GM18499 (cell line): ENCODE data around the gene HPN.

Experiments used
- ATAC-seq: cut with Tn5 transposase; IDR thresholded peaks from one replicate; pipeline ENCODE4 v1.9.1; 2021; ENCODE audit warnings: moderate number of reproducible peaks; ENCODE audit not compliant: insufficient read depth, unreplicated experiment

Gene HPN

DNA sequence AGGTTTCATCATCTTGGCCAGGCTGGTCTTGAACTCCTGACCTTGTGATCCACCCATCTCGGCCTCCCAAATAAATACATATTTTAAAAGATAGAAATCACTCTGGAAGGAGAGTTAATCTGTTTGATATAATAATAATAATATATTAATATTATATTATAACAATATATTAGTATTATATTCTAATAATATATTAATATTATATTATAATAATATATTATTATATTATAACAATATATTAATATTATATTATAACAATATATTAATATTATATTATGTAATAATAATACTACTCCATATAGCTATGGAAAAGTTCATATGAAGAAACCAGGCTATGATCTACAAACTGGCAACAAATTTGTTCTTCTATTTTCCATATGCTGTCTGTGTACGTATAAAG is 16.8 kb downstream of the HPN start:
- no peak for ATAC-seq

GRCh38 chr19:35059006-35059798 is 17.7 kb downstream of the HPN start:
- ATAC-seq, result no peak

DNA sequence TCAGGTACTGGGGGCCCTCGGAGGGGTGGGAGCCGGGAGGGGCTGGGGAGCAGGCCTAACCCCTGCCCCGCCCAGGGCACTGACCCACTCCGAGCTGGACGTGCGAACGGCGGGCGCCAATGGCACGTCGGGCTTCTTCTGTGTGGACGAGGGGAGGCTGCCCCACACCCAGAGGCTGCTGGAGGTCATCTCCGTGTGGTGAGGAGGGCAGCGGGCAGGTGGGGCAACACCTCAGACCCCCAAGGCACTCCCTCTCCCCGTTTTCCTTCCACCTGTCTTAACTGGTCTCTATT is 18.2 kb downstream of the HPN start:
- no peak for ATAC-seq

- no peak for ATAC-seq
Observed at GRCh38 chr19:35060160-35060855, 18.8 kb downstream of the HPN start.

DNA sequence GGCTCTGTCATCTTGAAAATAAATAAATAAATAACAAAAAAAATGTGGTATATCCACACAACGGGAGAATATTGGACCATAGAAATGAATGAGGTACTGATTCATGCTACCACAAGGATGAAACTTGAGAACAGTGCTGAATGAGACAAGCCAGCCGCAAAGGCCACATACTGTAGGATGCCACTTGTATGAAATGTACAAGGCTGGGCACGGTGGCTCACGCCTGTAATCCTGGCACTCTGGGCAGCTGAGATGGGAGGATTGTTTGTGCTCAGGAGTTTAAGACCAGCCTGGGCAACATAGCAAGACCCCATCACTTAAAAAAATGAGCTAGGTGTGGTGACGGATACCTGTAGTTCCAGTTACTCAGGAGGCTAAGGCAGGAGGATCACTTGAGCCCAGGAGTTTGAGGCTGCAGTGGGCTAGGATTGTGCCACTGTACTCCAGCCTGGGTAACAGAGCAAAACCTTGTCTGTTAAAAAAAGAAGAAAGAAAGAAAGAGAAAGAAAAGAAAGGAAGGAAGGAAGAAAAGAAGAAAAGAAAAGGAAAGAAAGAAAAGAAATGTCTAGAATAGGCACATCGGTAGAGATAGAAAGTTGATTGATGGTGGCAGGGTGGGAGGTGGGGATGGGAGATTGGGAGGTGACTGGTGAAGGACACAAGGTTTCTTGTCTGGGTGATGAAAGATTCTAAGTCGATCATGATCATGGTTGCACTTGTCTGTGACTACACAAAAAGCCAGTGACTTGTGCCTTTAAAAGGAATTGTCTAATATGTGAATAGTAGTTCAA is 20.3 kb downstream of the HPN start:
- ATAC-seq, result no peak

DNA sequence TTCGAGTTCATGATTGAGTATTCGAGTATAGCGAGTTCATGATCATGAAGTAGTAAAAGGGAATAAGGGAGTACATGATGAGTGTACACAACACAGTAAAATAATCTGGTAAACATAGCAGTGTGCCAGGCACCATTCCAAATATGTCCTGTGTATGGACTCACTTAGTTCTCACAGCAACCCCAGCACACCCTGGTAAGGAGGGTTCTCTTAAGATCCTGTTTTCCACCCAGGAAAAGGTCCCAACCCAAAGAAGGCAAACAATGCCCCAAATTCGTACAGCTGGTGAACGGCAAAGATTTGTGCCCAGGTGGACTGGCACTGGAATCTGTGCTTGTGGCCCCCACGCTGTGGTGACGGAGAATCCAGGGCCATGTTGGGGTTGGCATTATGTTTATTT is 21.4 kb downstream of the HPN start:
- no peak for ATAC-seq

DNA sequence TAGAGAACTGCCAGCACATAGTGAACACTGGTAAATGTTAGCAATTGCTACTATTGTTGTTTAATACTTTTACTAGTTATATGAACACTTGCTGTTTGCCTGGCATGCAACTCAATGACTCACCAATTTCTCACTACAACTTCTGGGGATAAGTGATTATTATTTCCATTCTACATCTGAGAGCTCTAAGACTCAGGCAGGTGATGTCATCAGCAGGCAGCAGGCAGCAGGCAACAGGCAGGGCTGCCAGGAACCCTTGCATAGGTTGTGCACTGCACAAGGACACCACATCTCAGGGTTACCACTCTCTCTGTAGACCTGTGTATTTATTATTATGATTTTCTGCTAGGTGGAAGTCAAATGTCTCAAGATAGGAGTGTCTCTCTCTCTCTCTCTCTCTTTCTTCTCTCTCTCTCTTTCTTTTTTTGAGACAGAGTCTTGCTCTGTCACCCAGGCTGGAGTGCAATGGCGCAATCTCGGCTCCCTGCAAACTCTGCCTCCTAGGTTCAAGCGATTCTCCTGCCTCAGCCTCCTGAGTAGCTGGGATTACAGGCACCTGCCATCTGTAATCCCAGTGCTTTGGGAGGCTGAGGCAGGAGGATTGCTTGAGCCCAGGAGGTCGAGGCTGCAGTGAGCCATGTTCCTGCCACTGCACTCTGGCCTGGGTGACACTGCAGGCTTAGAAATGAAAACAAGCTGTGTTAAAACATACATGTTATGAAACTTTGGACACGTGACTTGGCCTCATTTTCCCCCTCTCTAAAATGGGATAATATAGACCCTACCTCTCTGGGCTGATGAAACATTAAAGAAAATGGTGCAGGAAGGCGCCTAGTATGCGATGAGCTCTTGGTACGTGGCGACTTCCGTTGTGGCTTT is 22.7 kb downstream of the HPN start:
- ATAC-seq, result no peak

DNA sequence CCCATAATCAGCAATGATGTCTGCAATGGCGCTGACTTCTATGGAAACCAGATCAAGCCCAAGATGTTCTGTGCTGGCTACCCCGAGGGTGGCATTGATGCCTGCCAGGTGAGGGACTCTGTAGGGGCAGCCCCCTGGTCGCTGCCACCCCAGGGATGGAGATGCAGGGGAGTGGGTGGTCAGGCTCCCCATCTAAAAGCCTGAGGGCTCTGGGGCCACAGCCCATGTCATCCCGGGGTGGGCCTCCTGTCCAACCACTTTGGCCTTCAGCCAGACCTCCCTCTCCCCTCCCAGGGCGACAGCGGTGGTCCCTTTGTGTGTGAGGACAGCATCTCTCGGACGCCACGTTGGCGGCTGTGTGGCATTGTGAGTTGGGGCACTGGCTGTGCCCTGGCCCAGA is 24.1 kb downstream of the HPN start:
- no peak for ATAC-seq

GRCh38 chr19:35066121-35066520 is 24.6 kb downstream of the HPN start:
- ATAC-seq, result no peak

- no peak for ATAC-seq
Observed at GRCh38 chr19:35066691-35067563, 25.4 kb downstream of the HPN start.

DNA sequence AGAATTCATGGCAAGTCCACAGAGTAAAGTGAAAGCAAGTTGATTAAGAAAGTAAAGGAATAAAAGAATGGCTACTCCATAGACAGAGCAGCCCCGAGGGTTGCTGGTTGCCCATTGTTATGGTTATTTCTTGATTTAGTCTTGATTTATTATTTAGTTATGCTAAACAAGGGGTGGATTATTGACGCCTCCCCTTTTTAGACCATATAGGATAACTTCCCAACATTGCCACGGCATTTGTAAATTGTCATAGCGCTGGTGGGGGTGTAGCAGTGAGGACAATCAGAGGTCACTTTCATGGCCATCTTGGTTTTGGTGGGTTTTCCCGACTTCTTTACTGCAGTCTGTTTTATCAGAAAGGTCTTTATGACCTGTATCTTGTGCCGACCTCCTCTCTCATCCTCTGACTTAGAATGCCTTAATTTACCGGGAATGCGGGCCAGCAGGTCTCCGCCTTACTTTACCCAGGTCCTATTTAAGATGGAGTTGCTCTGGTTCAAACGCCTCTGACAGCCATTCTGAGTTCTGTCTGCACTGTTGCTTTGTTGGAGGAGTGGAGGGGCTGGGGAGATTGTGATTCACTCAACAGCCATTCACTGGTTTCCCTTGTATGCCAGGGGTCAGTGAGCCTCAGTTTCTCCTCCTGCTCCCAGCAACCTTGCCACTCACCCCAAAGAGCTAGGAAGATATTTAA is 27.6 kb downstream of the HPN start:
- no peak for ATAC-seq

- no peak for ATAC-seq
Observed at GRCh38 chr19:35069696-35070095, 28.2 kb downstream of the HPN start.

- no peak for ATAC-seq
Observed at GRCh38 chr19:35070471-35070870, 28.9 kb downstream of the HPN start.

GRCh38 chr19:35073516-35073915 is 32.0 kb downstream of the HPN start:
- ATAC-seq, result no peak

DNA sequence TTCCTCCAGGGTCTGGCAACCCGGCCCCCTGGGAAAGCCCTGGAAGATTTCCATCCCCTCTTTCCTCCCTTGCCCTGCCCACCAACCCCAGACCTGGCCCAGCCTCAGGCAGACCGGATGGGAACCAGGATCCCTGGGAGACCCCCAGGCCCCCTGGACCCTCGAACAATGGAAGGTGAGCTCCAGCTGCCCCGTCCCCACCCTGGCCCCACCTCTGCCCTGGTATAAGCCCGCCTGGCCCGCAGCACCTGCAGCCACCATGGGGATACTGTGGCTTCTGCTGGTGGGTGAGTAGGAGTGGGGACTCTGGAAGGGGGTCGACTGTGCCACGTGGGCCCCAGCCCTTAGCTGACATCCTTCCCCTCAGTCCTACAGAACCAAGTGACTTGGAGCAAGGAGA is 32.4 kb downstream of the HPN start:
- ATAC-seq, result no peak

DNA sequence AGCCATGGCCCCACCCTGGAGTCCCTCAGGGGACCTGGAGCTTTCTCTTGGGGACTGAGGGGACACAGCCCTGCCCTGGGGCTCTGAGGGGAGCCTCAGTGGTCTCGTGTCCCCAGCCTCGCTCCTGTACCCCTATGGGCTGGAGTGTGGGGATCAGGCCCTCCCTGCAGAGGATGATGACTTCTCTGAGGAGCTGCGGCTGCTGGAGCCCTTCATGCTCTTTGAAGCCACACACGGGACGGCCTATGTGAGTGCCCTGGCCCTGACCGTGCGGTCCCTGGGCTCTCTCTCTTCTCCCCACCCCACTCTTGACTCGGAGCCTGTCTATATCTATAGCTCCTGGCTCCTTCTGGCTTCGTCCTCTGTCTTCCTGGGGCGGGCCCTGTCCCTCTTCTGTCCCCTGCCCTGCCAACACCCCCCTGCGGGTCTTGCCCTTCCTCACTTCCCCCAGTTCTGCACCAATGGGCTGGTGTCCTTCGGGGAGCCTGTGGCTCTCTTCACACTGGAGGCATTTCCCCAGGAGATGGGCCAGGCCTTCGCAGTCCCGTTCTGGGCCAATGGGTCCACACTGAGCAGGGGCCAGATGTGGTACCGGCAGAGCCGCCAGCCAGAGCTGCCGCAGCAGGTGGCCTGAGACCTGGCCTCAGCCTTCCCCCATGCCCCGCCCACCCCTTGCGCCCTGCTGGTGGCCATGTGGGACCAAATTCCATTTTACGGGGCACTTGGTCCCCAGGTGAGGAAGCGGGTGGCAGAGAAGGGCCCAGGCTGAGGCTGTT is 33.1 kb downstream of the HPN start:
- no peak for ATAC-seq

- ATAC-seq, result no peak
Observed at GRCh38 chr19:35075202-35076025, 33.9 kb downstream of the HPN start.
